PC-3 (cell line): Measurements from ENCODE around the gene VGF. TPM values are rescaled to one million over a fixed set of nuclear protein-coding genes. Genes with fewer than 3 reads are reported as not detected.
"Not testable (repeated sequence)": the region's sequence is repeated elsewhere in the genome, so short reads cannot be mapped to it uniquely, and the experiment has no call there.

Experiments used
- ATAC-seq: fragments of 200-7000 bp; cut with Tn5 transposase; 2 replicates; pipeline ENCODE4 v1.9.1; 2020; ENCODE audit warnings: mild to moderate bottlenecking, moderate library complexity
- BruUV-seq: library from RNA; stranded (reverse); fragments of 400-500 nt; replicated peaks from 2 replicates; lab custom pipeline; 2021; lab: Mats Ljungman, UMichigan
- CTCF ChIA-PET: fragments of 300-600 bp; sonication (Branson Sonifier 250); formaldehyde crosslinking; loops from one replicate; lab custom pipeline; 2022; ENCODE audit warnings: antibody characterized with exemption; lab: Charles Lee
- POLR2A ChIA-PET: fragments of 300-600 bp; sonication (Branson Sonifier 250); formaldehyde crosslinking; loops from one replicate; lab custom pipeline; 2022; ENCODE audit warnings: antibody characterized with exemption; ENCODE audit not compliant: unreplicated experiment; lab: Charles Lee
- DNase-seq: peaks from one replicate; pipeline ENCODE4 v3.0.0-alpha.2; 2015
- H2AFZ ChIP-seq: fragments of 300-600 bp; sonication (generic); 2 replicates; pipeline ENCODE4 v1.6.0; 2016; ENCODE audit warnings: antibody characterized with exemption, low read length
- H3F3A ChIP-seq: fragments of 300-600 bp; sonication (generic); one replicate; pipeline ENCODE4 v1.6.0; 2017; ENCODE audit warnings: antibody characterized with exemption, low read length, control low read depth, mild to moderate bottlenecking; ENCODE audit not compliant: unreplicated experiment
- H3K27ac ChIP-seq: fragments of 300-600 bp; sonication (generic); 2 replicates; pipeline ENCODE4 v1.5.1; 2016; ENCODE audit warnings: mild to moderate bottlenecking, low read length
- H3K27me3 ChIP-seq: fragments of 300-600 bp; sonication (generic); 2 replicates; pipeline ENCODE4 v1.6.1; 2016; ENCODE audit warnings: low read length, mixed read lengths
- H3K36me3 ChIP-seq: fragments of 300-600 bp; sonication (generic); 2 replicates; pipeline ENCODE4 v1.6.1; 2016; ENCODE audit warnings: low read depth, mixed run types, low read length, mixed read lengths
- H3K4me1 ChIP-seq: fragments of 300-600 bp; sonication (generic); 2 replicates; pipeline ENCODE4 v1.5.1; 2016; ENCODE audit warnings: low read length; ENCODE audit not compliant: insufficient read depth
- H3K4me2 ChIP-seq: fragments of 300-600 bp; sonication (generic); 2 replicates; pipeline ENCODE4 v1.6.0; 2016; ENCODE audit warnings: low read length
- H3K4me3 ChIP-seq: fragments of 300-600 bp; sonication (generic); 2 replicates; pipeline ENCODE4 v1.5.1; 2016; ENCODE audit warnings: mild to moderate bottlenecking, low read length, mixed read lengths
- H3K79me2 ChIP-seq: fragments of 300-600 bp; sonication (generic); 2 replicates; pipeline ENCODE4 v1.6.1; 2017; ENCODE audit warnings: low read length, mixed read lengths
- H3K9ac ChIP-seq: fragments of 300-600 bp; sonication (generic); 2 replicates; pipeline ENCODE4 v1.6.0; 2016; ENCODE audit warnings: mild to moderate bottlenecking, low read length
- H3K9me2 ChIP-seq: fragments of 300-600 bp; sonication (generic); replicated peaks from 2 replicates; pipeline ENCODE4 v1.6.1; 2016; ENCODE audit warnings: mixed run types, low read length, mixed read lengths
- H3K9me3 ChIP-seq: fragments of 300-600 bp; sonication (generic); 2 replicates; pipeline ENCODE4 v1.6.1; 2016; ENCODE audit warnings: low read length, mixed read lengths
- H4K20me1 ChIP-seq: fragments of 300-600 bp; sonication (generic); 2 replicates; pipeline ENCODE4 v1.6.1; 2016; ENCODE audit warnings: low read length, mixed read lengths
- EZH2 ChIP-seq: fragments of 300-600 bp; sonication (generic); IDR thresholded peaks from one replicate; pipeline ENCODE4 v1.6.1; 2017; ENCODE audit warnings: antibody characterized with exemption, mild to moderate bottlenecking, low read length; ENCODE audit not compliant: unreplicated experiment
- EZH2phosphoT487 ChIP-seq: fragments of 300-600 bp; sonication (generic); IDR thresholded peaks from 2 replicates; pipeline ENCODE4 v1.6.1; 2018; ENCODE audit warnings: mild to moderate bottlenecking, antibody characterized with exemption, low read length, borderline replicate concordance
- intact Hi-C: fragments of 100-400 bp; cut with micrococcal nuclease; formaldehyde crosslinking; loops from 2 replicates; pipeline ENCODE4 v1.9.0; 2023
- total RNA-seq: library from RNA; depleted of rRNA; stranded (reverse); fragments of >200 nt; gene quantifications from 2 replicates; pipeline ENCODE4 v1.2.3, GENCODE V29; 2014
- TF ChIP-seq, protein P1 (sequence below): fragments of 300-600 bp; sonication (generic); conservative IDR thresholded peaks from 2 replicates; pipeline ENCODE4 v1.5.1; 2017; ENCODE audit warnings: antibody characterized with exemption, low read depth, mild to moderate bottlenecking, low read length

Gene VGF
- total RNA-seq, 1 experiment from 2014 or later, result 1.6 TPM

GRCh38 chr7:101134399-101134980, 30.9 kb downstream of the VGF start:
- Histone ChIP-seq H3K36me3 (no peaks in the 10 kb centered on the region), H3K27ac (no peak overlapping the region), H3K9me2 (no peaks in the 10 kb centered on the region), H3K4me2 (peak overlapping the region; percentile 33; the same call in 1 of the 2 replicates), H3F3A (peaks cover 7% of the 10 kb centered on the region), H4K20me1 (no peaks in the 10 kb centered on the region), H3K9me3 (no peaks in the 10 kb centered on the region), H3K27me3 (no peaks in the 10 kb centered on the region), H3K4me1 (peaks cover 26% of the 10 kb centered on the region), H2AFZ (no peak overlapping the region), H3K4me3 (no peak overlapping the region), H3K9ac (no peak overlapping the region), H3K79me2 (no peaks in the 10 kb centered on the region)
- ATAC-seq (no peak), DNase-seq (peak; percentile 28)
- intact Hi-C loops, result loop anchor here (10.0 kb wide), 1 partner anchor 240 kb away; the partner anchor contains the start of gene ACHE
- ChIA-PET CTCF (interaction anchor here (0.6 kb wide), 1 partner anchor 10 kb away, joined by 7 read pairs; no protein-coding TSS in a partner anchor), POLR2A (interaction anchor here (0.6 kb wide), 2 partner anchors 13 to 38 kb away, joined by 3 to 6 read pairs; no protein-coding TSS in a partner anchor)
- no TSS peak for BruUV-seq
- no peak for TF ChIP-seq EZH2
- TF ChIP-seq, protein P1, sequence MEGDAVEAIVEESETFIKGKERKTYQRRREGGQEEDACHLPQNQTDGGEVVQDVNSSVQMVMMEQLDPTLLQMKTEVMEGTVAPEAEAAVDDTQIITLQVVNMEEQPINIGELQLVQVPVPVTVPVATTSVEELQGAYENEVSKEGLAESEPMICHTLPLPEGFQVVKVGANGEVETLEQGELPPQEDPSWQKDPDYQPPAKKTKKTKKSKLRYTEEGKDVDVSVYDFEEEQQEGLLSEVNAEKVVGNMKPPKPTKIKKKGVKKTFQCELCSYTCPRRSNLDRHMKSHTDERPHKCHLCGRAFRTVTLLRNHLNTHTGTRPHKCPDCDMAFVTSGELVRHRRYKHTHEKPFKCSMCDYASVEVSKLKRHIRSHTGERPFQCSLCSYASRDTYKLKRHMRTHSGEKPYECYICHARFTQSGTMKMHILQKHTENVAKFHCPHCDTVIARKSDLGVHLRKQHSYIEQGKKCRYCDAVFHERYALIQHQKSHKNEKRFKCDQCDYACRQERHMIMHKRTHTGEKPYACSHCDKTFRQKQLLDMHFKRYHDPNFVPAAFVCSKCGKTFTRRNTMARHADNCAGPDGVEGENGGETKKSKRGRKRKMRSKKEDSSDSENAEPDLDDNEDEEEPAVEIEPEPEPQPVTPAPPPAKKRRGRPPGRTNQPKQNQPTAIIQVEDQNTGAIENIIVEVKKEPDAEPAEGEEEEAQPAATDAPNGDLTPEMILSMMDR, result no peak
- TF ChIP-seq EZH2phosphoT487, result no peak

- no peak overlapping the region for H3K4me2 ChIP-seq
- ChIA-PET CTCF (interaction anchor here (0.6 kb wide), 1 partner anchor 10 kb away, joined by 7 read pairs; no protein-coding TSS in a partner anchor), POLR2A (interaction anchor here (0.6 kb wide), 1 partner anchor 37 kb away, joined by 3 read pairs; no protein-coding TSS in a partner anchor)
- no peak overlapping the region for H2AFZ ChIP-seq
- no peak overlapping the region for H3K4me3 ChIP-seq
- H3K9me2 ChIP-seq, result no peaks in the 10 kb centered on the region
- peaks cover 7% of the 10 kb centered on the region for H3F3A ChIP-seq
- H3K4me1 ChIP-seq, result peaks cover 23% of the 10 kb centered on the region
- intact Hi-C loops, result loop anchor here (10.0 kb wide), 1 partner anchor 239 kb away; the partner anchor contains the start of gene ACHE
- H3K27ac ChIP-seq, result no peak overlapping the region
- no peaks in the 10 kb centered on the region for H3K9me3 ChIP-seq
- no peaks in the 10 kb centered on the region for H3K79me2 ChIP-seq
- no TSS peak for BruUV-seq
- H3K36me3 ChIP-seq, result no peaks in the 10 kb centered on the region
- no peaks in the 10 kb centered on the region for H3K27me3 ChIP-seq
- H3K9ac ChIP-seq, result no peak overlapping the region
- ATAC-seq (no peak), DNase-seq (no peak)
- TF ChIP-seq, protein P1, result no peak
- TF ChIP-seq EZH2phosphoT487, result no peak
- no peak for TF ChIP-seq EZH2
- H4K20me1 ChIP-seq, result no peaks in the 10 kb centered on the region
Measured at GRCh38 chr7:101133621-101134398, 31.6 kb downstream of the VGF start.

DNA sequence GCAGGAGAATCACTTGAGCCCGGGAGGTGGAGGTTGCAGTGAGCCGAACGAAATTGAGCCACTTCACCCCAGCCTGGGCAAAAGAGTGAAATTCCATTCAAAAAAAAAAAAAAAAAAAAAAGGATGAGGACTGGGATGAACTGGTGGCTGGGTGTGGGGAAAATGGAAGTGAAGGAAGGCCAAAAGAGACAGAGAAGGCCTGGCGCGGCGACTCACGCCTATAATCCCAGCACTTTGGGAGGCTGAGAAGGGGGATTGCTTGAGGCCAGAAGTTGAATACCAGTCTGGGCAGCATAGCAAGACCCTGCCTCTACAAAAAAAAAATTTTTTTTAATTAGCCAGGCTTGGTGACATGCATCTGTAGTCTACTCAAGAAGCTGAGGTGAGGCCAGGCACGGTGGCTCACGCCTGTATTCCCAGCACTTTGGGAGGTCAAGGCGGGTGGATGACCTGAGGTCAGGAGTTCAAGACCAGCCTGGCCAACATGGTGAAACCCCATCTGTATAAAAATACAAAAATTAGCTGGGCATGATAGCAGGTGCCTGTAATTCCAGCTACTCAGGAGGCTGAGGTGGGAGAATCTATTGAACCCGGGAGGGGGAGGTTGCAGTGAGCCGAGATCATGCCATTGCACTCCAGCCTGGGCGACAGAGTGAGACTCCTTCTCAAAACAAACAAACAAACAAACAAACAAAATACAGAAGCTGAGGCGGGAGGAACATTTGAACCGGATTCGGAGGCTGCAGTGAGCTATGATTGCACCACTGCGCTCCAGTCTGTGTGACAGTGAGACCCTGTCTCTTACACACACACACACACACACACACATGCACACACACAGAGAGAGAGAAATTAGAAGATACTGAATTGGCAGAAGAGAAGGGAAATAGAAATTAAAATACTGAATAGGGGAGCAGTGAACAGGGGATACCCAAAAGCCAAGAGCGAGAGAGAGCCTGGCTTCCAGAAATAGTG, 32.5 kb downstream of the VGF start:
- H2AFZ ChIP-seq, CTCF ChIA-PET, H3K9me2 ChIP-seq, H3K4me3 ChIP-seq, H3K9me3 ChIP-seq, H4K20me1 ChIP-seq, H3K27ac ChIP-seq, ATAC-seq, H3K27me3 ChIP-seq, H3K36me3 ChIP-seq, BruUV-seq, DNase-seq, H3K9ac ChIP-seq, POLR2A ChIA-PET, H3K4me2 ChIP-seq, H3K79me2 ChIP-seq, H3F3A ChIP-seq: not testable (repeated sequence)
- H3K4me1 ChIP-seq, result peaks cover 28% of the 10 kb centered on the region
- intact Hi-C loops, result loop anchor here (10.0 kb wide), 1 partner anchor 238 kb away; the partner anchor contains the start of gene ACHE
